A673 (cell line): ENCODE data around the gene SH3PXD2B. TPM values are rescaled to one million over a fixed set of nuclear protein-coding genes. Genes with fewer than 3 reads are reported as not detected.

Source experiments
- BruUV-seq: library from RNA; stranded (reverse); fragments of 400-500 nt; replicated peaks from 2 replicates; lab custom pipeline; 2021; lab: Mats Ljungman, UMichigan
- CTCF ChIA-PET: fragments of 300-600 bp; sonication (Branson Sonifier 250); formaldehyde crosslinking; loops from one replicate; lab custom pipeline; 2022; ENCODE audit warnings: antibody characterized with exemption; lab: Charles Lee
- POLR2A ChIA-PET: fragments of 300-600 bp; sonication (Branson Sonifier 250); formaldehyde crosslinking; loops from one replicate; lab custom pipeline; 2022; ENCODE audit warnings: antibody characterized with exemption; ENCODE audit not compliant: low non-redundant PET; lab: Charles Lee
- DNase-seq: peaks from one replicate; pipeline ENCODE4 v3.0.0-alpha.2; 2015; ENCODE audit warnings: low spot score
- H3K27ac ChIP-seq: fragments of 200-600 bp; sonication (generic); 2 replicates; pipeline ENCODE4 v1.5.1; 2016; ENCODE audit warnings: mixed run types, low read depth, mild to moderate bottlenecking, mixed read lengths, antibody characterized with exemption, low read length; ENCODE audit not compliant: poor library complexity, severe bottlenecking
- H3K27me3 ChIP-seq: fragments of 200-600 bp; sonication (generic); replicated peaks from 2 replicates; pipeline ENCODE4 v1.6.1; 2017; ENCODE audit warnings: mixed run types, low read depth, mild to moderate bottlenecking, mixed read lengths, antibody characterized with exemption, low read length; ENCODE audit not compliant: insufficient read depth, poor library complexity
- H3K36me3 ChIP-seq: fragments of 200-600 bp; sonication (generic); 2 replicates; pipeline ENCODE4 v1.6.1; 2016; ENCODE audit warnings: mixed run types, mild to moderate bottlenecking, mixed read lengths, antibody characterized with exemption, low read length; ENCODE audit not compliant: insufficient read depth, poor library complexity, severe bottlenecking
- H3K4me1 ChIP-seq: fragments of 200-600 bp; sonication (generic); 2 replicates; pipeline ENCODE4 v1.6.1; 2017; ENCODE audit warnings: mixed run types, mild to moderate bottlenecking, mixed read lengths, antibody characterized with exemption, low read length; ENCODE audit not compliant: insufficient read depth, poor library complexity, severe bottlenecking
- H3K4me3 ChIP-seq: fragments of 200-600 bp; sonication (generic); 2 replicates; pipeline ENCODE4 v1.5.1; 2016; ENCODE audit warnings: low read depth, mixed run types, mild to moderate bottlenecking, mixed read lengths, low read length; ENCODE audit not compliant: poor library complexity, severe bottlenecking
- H3K9me3 ChIP-seq: fragments of 200-600 bp; sonication (generic); 2 replicates; pipeline ENCODE4 v1.6.1; 2016; ENCODE audit warnings: mixed run types, low read depth, mild to moderate bottlenecking, mixed read lengths, antibody characterized with exemption, low read length; ENCODE audit not compliant: poor library complexity, severe bottlenecking
- CTCF ChIP-seq: fragments of 300-800, 200-600 bp; sonication (generic); conservative IDR thresholded peaks from 2 replicates; pipeline ENCODE4 v1.5.1; 2017; ENCODE audit warnings: low read depth, mild to moderate bottlenecking, antibody characterized with exemption, low read length, moderate library complexity, mixed read lengths
- EZH2 ChIP-seq: fragments of 200-600 bp; sonication (generic); IDR thresholded peaks from 2 replicates; pipeline ENCODE4 v1.6.1; 2017; ENCODE audit warnings: borderline replicate concordance, low read depth, mild to moderate bottlenecking, mixed read lengths, antibody characterized with exemption, low read length; ENCODE audit not compliant: poor library complexity, severe bottlenecking
- intact Hi-C: fragments of 100-400 bp; cut with micrococcal nuclease; formaldehyde crosslinking; loops from one replicate; pipeline ENCODE4 v1.10.0; 2022; ENCODE audit not compliant: unreplicated experiment
- total RNA-seq: library from RNA; stranded (reverse); gene quantifications from 2 replicates; pipeline ENCODE4 v1.2.3, GENCODE V29; 2021

Gene SH3PXD2B
- total RNA-seq, 1 experiment from 2014 or later = 28.1 TPM

- TF ChIP-seq EZH2 = no peak
- no peak for TF ChIP-seq CTCF
Measured at GRCh38 chr5:172344855-172345409, 109.4 kb downstream of the SH3PXD2B start.

GRCh38 chr5:172343741-172344140 is 110.6 kb downstream of the SH3PXD2B start:
- Histone ChIP-seq H3K27ac (no peak overlapping the region), H3K9me3 (no peaks in the 10 kb centered on the region), H3K4me3 (no peak overlapping the region), H3K27me3 (no peaks in the 10 kb centered on the region), H3K36me3 (no peaks in the 10 kb centered on the region), H3K4me1 (no peaks in the 10 kb centered on the region)
- ChIA-PET CTCF (no interaction called here), POLR2A (no interaction called here)
- TF ChIP-seq CTCF = no peak
- TF ChIP-seq EZH2 = no peak
- intact Hi-C loops = no loop called here
- BruUV-seq = no TSS peak
- DNase-seq = no peak

More at GRCh38 chr5:172344855-172345409, 109.4 kb downstream of the SH3PXD2B start:
- POLR2A ChIA-PET = no interaction called here
- Histone ChIP-seq H3K36me3 (no peaks in the 10 kb centered on the region), H3K27ac (no peak overlapping the region), H3K4me3 (no peak overlapping the region), H3K27me3 (no peaks in the 10 kb centered on the region), H3K4me1 (no peaks in the 10 kb centered on the region), H3K9me3 (no peaks in the 10 kb centered on the region)
- BruUV-seq = no TSS peak
- no peak for DNase-seq
- intact Hi-C loops = no loop called here
- CTCF ChIA-PET = no interaction called here

GRCh38 chr5:172342918-172343317 is 111.4 kb downstream of the SH3PXD2B start:
- ChIA-PET CTCF (no interaction called here), POLR2A (no interaction called here)
- Histone ChIP-seq H3K4me1 (no peaks in the 10 kb centered on the region), H3K9me3 (no peaks in the 10 kb centered on the region), H3K36me3 (no peaks in the 10 kb centered on the region), H3K4me3 (no peak overlapping the region), H3K27me3 (no peaks in the 10 kb centered on the region), H3K27ac (no peak overlapping the region)
- BruUV-seq = no TSS peak
- TF ChIP-seq CTCF = no peak
- TF ChIP-seq EZH2 = no peak
- intact Hi-C loops = no loop called here
- no peak for DNase-seq
